HEK293 (cell line): Measurements from ENCODE around the gene SEC24C.

Experiments used
- CTCF ChIP-seq: fragments of 450-650 bp; formaldehyde crosslinking; IDR thresholded peaks from 2 replicates; pipeline ENCODE4 v1.5.1; 2016; ENCODE audit warnings: missing biosample characterization, missing genetic modification characterization
- ZFP3 ChIP-seq: fragments of 450-650 bp; formaldehyde crosslinking; IDR thresholded peaks from 2 replicates; pipeline ENCODE4 v1.5.1; 2016; ENCODE audit warnings: low read depth, missing biosample characterization, missing genetic modification characterization
- ZNF157 ChIP-seq: fragments of 450-650 bp; formaldehyde crosslinking; IDR thresholded peaks from 2 replicates; pipeline ENCODE4 v1.5.1; 2016; ENCODE audit warnings: missing biosample characterization, missing genetic modification characterization

GRCh38 chr10:73814896-73815718, 70.9 kb downstream of the SEC24C start:
- TF ChIP-seq ZNF157 (tag by site-specific recombination) (no peak), CTCF (tag by site-specific recombination) (no peak), ZFP3 (tag by site-specific recombination) (no peak)
